Osteoblast (primary cell): Measurements from ENCODE around the gene VAV2. TPM values are rescaled to one million over a fixed set of nuclear protein-coding genes. Genes with fewer than 3 reads are reported as not detected.

Experiments
- DNase-seq: peaks from one replicate; pipeline ENCODE4 v3.0.0; 2011; ENCODE audit warnings: low spot score, mixed read lengths; ENCODE audit not compliant: insufficient read length; ENCODE audit errors: missing footprints
- H2AFZ ChIP-seq: 2 replicates; pipeline ENCODE4 v1.6.0; 2011; ENCODE audit warnings: mild to moderate bottlenecking, low read length
- H3K27ac ChIP-seq: 2 replicates; pipeline ENCODE4 v1.5.1; 2011; ENCODE audit warnings: mild to moderate bottlenecking, low read depth, low read length, moderate library complexity
- H3K27me3 ChIP-seq: 2 replicates; pipeline ENCODE4 v1.6.0; 2012; ENCODE audit warnings: mild to moderate bottlenecking, control low read depth, inconsistent platforms, low read length, moderate library complexity; ENCODE audit not compliant: insufficient read depth
- H3K36me3 ChIP-seq: 2 replicates; pipeline ENCODE4 v1.5.1; 2011; ENCODE audit warnings: mild to moderate bottlenecking, low read length, control low read depth, moderate library complexity; ENCODE audit not compliant: insufficient read depth
- H3K4me1 ChIP-seq: 2 replicates; pipeline ENCODE4 v1.5.1; 2011; ENCODE audit warnings: mild to moderate bottlenecking, low read length, control low read depth, moderate library complexity; ENCODE audit not compliant: insufficient read depth
- H3K4me2 ChIP-seq: 2 replicates; pipeline ENCODE4 v1.6.0; 2011; ENCODE audit warnings: mild to moderate bottlenecking, low read length; ENCODE audit not compliant: insufficient read depth
- H3K4me3 ChIP-seq: fragments of 200-600 bp; sonication (generic); 3 replicates; pipeline ENCODE4 v1.5.1; 2012; ENCODE audit warnings: mild to moderate bottlenecking, low read length, inconsistent platforms; ENCODE audit not compliant: insufficient read depth
- H3K79me2 ChIP-seq: 2 replicates; pipeline ENCODE4 v1.6.0; 2012; ENCODE audit warnings: mild to moderate bottlenecking, low read length, control low read depth, inconsistent platforms; ENCODE audit not compliant: insufficient read depth
- H3K9me3 ChIP-seq: 2 replicates; pipeline ENCODE4 v1.5.1; 2011; ENCODE audit warnings: low read depth, low read length, control low read depth
- H4K20me1 ChIP-seq: 2 replicates; pipeline ENCODE4 v1.6.0; 2012; ENCODE audit warnings: mild to moderate bottlenecking, low read length, control low read depth; ENCODE audit not compliant: insufficient read depth
- total RNA-seq: library from RNA; depleted of rRNA; stranded (reverse); fragments of >200 nt; gene quantifications from 2 replicates; pipeline ENCODE4 v1.2.3, GENCODE V29; 2012
- TF ChIP-seq, protein P1 (sequence below): IDR thresholded peaks from 2 replicates; pipeline ENCODE4 v1.5.1; 2011; ENCODE audit warnings: mild to moderate bottlenecking, low read depth, low read length, moderate library complexity; ENCODE audit errors: extremely low read depth

Gene VAV2
- total RNA-seq, 1 donor: 8.0 TPM

- H3K9me3 ChIP-seq: no peaks in the 10 kb centered on the region
- DNase-seq: peak; percentile 38
- H4K20me1 ChIP-seq: peaks cover 2% of the 10 kb centered on the region
- H2AFZ ChIP-seq: no peak overlapping the region
- TF ChIP-seq, protein P1, sequence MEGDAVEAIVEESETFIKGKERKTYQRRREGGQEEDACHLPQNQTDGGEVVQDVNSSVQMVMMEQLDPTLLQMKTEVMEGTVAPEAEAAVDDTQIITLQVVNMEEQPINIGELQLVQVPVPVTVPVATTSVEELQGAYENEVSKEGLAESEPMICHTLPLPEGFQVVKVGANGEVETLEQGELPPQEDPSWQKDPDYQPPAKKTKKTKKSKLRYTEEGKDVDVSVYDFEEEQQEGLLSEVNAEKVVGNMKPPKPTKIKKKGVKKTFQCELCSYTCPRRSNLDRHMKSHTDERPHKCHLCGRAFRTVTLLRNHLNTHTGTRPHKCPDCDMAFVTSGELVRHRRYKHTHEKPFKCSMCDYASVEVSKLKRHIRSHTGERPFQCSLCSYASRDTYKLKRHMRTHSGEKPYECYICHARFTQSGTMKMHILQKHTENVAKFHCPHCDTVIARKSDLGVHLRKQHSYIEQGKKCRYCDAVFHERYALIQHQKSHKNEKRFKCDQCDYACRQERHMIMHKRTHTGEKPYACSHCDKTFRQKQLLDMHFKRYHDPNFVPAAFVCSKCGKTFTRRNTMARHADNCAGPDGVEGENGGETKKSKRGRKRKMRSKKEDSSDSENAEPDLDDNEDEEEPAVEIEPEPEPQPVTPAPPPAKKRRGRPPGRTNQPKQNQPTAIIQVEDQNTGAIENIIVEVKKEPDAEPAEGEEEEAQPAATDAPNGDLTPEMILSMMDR: no peak
- H3K27me3 ChIP-seq: no peaks in the 10 kb centered on the region
- H3K27ac ChIP-seq: no peak overlapping the region
- no peaks in the 10 kb centered on the region for H3K4me1 ChIP-seq
- no peak overlapping the region for H3K4me2 ChIP-seq
- peaks cover 46% of the 10 kb centered on the region for H3K36me3 ChIP-seq
- no peak overlapping the region for H3K4me3 ChIP-seq
- H3K79me2 ChIP-seq: no peaks in the 10 kb centered on the region
These were observed 43.2 kb upstream of the VAV2 start for GRCh38 chr9:134035041-134036039.

DNA sequence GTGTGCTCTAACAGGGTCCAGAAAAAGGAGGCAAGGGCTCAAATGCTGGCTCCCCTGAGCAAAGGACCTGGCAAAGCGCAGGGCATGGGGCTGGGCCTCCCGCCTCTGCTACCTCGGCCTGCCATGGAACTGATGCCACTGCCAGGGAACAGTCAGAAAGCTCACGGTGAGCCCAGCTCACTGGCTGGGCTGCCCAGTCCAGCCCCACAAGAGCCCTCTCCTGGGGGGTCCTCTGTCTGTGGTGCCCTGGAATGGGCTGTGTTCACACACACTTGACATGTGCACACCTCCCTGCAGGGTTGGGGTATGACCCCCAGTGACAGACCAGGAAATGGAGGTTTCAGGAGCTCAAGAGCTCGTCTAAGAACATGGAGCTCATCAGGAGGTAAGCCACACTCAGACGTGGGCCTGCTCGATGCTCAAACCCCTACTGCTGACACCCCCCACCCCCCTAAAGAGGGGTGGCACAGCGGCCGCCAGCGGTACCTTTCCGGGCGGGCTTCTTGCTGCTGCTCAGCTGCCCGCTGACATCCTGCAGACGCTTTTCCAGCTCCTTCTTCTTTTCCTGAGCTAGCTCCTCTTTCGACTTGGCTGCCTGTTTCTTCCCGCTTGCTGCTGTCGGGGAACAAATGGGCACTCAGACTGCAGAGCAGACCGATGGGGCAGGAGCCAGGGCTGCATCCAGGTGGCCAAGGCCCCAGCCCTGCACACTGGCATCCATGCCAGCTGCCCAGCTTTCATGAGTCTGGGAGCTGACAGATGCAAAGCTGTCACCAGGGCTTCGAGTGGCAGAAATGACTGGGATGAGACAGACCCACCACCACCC lies 42.3 kb upstream of the VAV2 start:
- no peak overlapping the region for H2AFZ ChIP-seq
- H3K4me1 ChIP-seq: no peaks in the 10 kb centered on the region
- H3K4me3 ChIP-seq: no peak overlapping the region
- H3K36me3 ChIP-seq: peaks cover 47% of the 10 kb centered on the region
- DNase-seq: peak; percentile 62
- H3K27me3 ChIP-seq: no peaks in the 10 kb centered on the region
- no peaks in the 10 kb centered on the region for H3K9me3 ChIP-seq
- no peaks in the 10 kb centered on the region for H3K79me2 ChIP-seq
- H4K20me1 ChIP-seq: no peaks in the 10 kb centered on the region
- no peak overlapping the region for H3K4me2 ChIP-seq
- H3K27ac ChIP-seq: no peak overlapping the region
- TF ChIP-seq, protein P1: no peak

DNA sequence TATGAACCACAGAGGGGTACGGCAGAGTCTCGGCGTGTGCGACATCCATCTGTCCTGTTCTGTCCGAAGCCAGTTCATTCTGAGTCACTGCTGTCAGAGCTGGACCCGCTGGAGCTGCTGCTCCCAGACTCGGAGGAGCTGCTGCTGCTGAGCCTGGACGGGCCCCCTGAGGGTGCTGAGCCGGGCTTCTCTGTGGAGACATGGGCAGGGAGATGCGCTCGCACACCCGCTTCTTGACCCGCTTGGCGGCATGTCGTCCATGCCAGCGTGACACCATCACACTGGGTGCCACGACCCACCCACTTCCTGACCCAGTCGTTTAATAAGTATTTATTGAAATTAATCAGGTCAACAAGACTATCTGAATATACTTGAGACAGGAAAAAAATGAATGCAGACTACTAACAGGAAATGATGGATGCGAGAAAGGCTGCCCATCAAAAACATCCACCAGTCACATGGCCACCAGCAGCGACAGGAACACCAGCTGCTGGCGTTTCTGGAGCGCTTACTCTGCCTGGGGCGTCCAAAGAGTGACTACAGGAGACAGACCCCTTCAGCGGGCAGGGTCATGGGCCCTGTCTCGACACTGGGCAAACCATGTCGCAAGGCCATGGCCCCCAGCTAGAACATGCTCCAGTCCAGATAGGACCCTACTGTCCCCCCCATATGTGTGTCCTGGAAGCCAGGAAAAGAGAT lies 41.5 kb upstream of the VAV2 start:
- Histone ChIP-seq H3K27me3 (no peaks in the 10 kb centered on the region), H3K4me3 (no peak overlapping the region), H3K4me2 (no peak overlapping the region), H3K9me3 (no peaks in the 10 kb centered on the region), H3K36me3 (peaks cover 52% of the 10 kb centered on the region), H4K20me1 (no peaks in the 10 kb centered on the region), H2AFZ (no peak overlapping the region), H3K4me1 (no peaks in the 10 kb centered on the region), H3K79me2 (no peaks in the 10 kb centered on the region), H3K27ac (no peak overlapping the region)
- TF ChIP-seq, protein P1: no peak
- peak; percentile 43 for DNase-seq
